Sigmoid colon (tissue), 4 donors: ENCODE measurements around the gene KLHDC8A.

Experiments used
- CTCF ChIP-seq, 4 experiments: fragments of 450-650 bp in 3 of 4; fragments of 200-600 bp in 1 of 4; IDR thresholded peaks; one replicate each; pipeline ENCODE4 v1.5.1; 2016 to 2019; ENCODE audit warnings: antibody characterized with exemption in 4 of 4, mild to moderate bottlenecking in 3 of 4, moderate library complexity in 2 of 4
- EP300 ChIP-seq, 4 donors: sonication (generic); formaldehyde crosslinking; IDR thresholded peaks; one replicate each; pipeline ENCODE4 v1.6.1; 2017; ENCODE audit warnings: antibody characterized with exemption in 4 of 4
- POLR2A ChIP-seq, 2 donors: fragments of 450-650 bp; IDR thresholded peaks; one replicate each; pipeline ENCODE4 v1.6.1; 2016; ENCODE audit warnings: antibody characterized with exemption in 2 of 2, mild to moderate bottlenecking in 2 of 2, moderate library complexity in 2 of 2
- POLR2AphosphoS5 ChIP-seq, 4 donors: sonication (generic); formaldehyde crosslinking; IDR thresholded peaks; one replicate each; pipeline ENCODE4 v1.6.1; 2017; ENCODE audit warnings: antibody characterized with exemption in 4 of 4

GRCh38 chr1:205310976-205311704 lies 45.6 kb downstream of the KLHDC8A start:
- TF ChIP-seq CTCF (IDR thresholded peaks at IDR 0.05) (no peak), POLR2AphosphoS5 (IDR thresholded peaks at IDR 0.05) (no peak), POLR2A (IDR thresholded peaks at IDR 0.05) (no peak), EP300 (IDR thresholded peaks at IDR 0.05) (no peak)
